DLD1 (cell line): ENCODE measurements around the gene CNOT4.
"Not testable (repeated sequence)": the region's sequence is repeated elsewhere in the genome, so short reads cannot be mapped to it uniquely, and the experiment has no call there.

ENCODE experiments used
- in situ Hi-C: cut with HindIII; loops from 2 replicates; pipeline ENCODE4 v1.10.0; 2017; ENCODE audit warnings: low sequenced_read_pairs

CNOT4 gene

DNA sequence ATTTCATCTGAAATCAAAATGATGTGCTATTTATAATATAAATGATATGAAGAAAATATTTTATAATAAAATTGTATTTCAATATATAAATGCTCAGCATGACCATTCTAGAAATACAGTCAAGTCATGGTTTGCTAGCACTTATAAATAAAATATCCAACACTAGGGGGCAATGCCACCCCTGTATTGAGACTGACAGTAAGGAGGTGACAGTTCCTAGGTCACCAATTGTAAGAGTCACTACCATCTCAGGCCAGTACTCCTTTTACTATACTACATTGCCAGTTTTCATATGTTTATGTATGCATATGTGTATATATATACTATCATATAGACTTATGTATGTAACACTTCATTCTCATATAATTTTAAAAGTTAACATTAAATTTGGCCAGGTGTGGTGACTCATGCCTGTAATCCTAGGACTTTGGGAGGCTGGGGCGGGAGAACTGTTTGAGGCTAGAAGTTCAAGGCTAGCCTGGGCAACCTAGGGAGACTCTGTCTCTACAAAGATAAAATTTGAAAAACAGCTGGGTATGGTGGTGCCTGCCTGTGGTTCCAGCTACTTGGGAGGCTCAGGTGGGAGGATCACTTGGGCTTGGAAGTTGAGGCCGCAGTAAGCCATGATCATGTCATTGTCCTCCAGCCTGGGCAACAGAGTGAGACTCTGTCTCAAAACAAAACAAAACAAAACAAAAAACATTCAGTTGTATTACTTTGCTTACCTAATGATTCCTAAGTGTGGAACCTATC, 2.4 kb upstream of the CNOT4 start:
- in situ Hi-C loops, result no loop called here

DNA sequence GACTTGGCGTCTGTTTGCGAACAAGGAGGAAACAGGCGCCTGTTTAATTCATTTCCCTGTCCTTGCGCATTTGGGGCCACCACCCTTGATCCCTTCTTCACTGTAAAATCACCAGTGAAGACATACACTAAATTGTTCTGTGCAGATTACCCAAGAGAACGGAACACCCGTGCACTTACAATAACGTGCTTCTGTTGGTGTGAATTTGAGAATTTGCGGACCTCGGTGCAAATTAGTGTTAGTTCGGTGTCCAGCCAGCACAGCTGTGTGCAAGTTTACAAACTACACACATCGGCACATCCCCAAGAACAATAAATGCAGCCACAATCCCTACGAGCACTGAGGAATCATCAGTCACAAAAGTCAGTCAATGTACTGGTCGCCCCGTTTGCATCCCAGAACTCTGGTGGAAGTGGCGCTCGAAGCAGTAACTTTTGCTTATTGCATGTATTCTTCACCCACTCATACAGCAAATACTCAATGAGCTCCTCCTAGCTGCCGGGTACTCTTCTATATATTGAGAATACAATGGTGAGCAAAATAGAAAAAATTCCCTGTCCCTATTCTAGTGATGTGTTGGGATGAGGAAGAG, 786 bp upstream of the CNOT4 start:
- in situ Hi-C loops, result no loop called here

GRCh38 chr7:135509589-135509838, 388 bp downstream of the CNOT4 start:
- in situ Hi-C loops, result no loop called here

- in situ Hi-C loops, result no loop called here
Measured at GRCh38 chr7:135508883-135509588, 866 bp downstream of the CNOT4 start.

DNA sequence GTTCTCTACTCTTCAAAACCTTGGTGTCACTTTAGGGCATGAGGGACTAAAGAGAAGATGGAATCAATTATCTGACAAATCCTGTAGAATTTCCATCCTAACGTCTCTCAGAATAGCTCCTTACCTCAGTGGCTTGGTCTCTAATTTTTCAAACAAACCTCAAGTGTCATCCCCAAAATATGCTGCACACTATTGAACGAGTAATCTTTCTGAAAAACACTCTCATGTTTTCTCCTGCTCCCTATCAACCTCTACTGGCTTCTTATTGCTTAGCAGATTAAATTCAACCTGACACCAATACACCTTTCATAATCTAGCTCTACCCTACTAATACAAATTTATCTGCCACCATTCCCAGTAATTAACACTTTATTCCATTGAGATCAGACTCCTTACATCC, 8.5 kb downstream of the CNOT4 start:
- in situ Hi-C loops, result no loop called here

DNA sequence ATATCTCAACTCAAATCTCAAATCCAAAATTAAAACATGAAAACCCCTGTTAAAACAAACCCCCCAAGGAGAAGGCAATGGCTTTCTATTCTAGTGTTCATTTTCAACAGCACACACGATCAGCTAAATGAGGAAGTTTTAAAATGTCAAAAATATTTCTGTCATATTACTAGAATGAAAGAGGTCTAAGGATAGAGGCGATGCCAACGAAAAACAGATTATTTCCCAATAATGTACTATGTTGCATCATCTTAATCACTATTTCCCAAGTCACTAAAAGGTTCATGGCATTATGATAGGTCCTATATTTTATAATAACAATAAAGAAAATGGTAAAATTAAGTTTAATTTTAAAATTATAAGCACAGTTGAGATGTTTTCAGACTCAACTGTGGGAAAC, 10.1 kb downstream of the CNOT4 start:
- in situ Hi-C loops, result no loop called here

- in situ Hi-C loops, result not testable (repeated sequence)
Measured at GRCh38 chr7:135497161-135497560, 12.7 kb downstream of the CNOT4 start.

DNA sequence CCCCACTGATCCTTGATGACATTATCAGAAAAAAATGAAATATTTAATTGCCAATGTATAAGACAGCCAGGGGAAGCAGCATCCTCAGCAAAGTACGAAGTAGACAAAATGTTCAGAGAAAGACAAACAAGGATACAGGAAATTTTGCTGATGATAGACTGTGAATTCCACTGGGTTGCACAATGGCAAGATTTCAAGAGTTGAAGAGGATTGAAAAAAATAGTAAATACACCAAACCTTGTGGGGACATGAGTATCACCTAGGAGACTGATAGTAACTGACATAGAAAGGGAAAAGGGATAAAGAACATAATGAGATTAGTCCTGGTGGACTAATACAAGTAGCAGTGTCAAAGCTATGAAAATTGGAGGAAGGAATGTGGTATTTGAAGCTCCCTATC, 16.5 kb downstream of the CNOT4 start:
- in situ Hi-C loops, result no loop called here

DNA sequence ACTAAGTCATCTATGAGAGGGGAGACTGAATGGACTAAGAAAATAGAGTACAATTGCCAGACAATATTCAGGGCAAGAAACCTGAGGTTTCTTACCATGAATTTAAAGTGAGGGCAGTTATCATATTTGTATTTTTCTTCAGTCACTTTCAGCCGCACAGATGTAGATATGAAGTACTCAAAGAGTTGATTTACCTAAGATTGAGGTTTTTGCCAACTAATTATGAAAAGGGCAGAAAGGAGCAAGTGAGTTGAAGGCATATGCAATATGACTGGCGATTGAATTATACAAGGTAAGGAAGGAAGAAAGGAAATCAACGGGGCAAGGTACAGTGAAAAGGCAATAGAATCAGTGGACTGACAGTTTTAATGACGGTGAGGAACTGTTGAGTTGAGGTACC, 17.8 kb downstream of the CNOT4 start:
- in situ Hi-C loops, result no loop called here

DNA sequence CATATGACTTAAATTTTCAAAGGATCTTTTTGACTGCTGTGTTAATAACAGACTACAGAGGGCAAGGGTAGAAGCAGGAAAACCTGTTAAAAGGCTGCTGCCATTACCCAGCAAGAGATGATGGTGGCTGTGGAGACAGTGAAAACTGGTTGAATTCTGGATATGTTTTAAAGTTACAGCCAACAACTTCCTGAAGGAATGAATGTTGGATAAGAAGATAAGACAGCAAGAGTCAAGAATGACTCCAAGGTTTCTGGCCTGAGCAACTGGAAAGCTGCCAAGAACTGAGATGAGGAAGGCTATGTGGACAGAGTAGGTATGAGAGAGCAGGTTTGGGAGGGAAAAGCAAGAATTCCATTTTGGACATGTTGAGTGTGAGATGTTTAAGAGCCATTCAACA, 19.1 kb downstream of the CNOT4 start:
- in situ Hi-C loops, result no loop called here

- in situ Hi-C loops, result no loop called here
Measured at GRCh38 chr7:135489791-135490190, 20.1 kb downstream of the CNOT4 start.

GRCh38 chr7:135486261-135486920, 23.5 kb downstream of the CNOT4 start:
- in situ Hi-C loops, result no loop called here

DNA sequence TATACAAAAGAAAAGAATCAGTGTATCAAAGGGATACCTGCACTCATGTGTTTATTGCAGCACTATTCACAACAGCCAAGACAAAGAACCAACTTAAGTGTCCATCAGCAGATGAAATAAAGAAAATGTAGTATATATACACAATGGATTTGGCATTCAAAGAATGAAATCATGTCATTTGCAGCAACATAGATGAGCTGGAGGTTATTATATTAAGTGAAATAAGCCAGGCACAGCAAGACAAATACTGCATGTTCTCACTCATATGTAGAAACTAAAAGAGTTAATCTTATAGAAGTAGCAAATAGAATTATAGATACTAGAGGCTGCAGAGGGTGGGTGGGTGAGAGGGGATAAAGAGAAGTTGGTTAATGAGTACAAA, 28.3 kb downstream of the CNOT4 start:
- in situ Hi-C loops, result no loop called here

DNA sequence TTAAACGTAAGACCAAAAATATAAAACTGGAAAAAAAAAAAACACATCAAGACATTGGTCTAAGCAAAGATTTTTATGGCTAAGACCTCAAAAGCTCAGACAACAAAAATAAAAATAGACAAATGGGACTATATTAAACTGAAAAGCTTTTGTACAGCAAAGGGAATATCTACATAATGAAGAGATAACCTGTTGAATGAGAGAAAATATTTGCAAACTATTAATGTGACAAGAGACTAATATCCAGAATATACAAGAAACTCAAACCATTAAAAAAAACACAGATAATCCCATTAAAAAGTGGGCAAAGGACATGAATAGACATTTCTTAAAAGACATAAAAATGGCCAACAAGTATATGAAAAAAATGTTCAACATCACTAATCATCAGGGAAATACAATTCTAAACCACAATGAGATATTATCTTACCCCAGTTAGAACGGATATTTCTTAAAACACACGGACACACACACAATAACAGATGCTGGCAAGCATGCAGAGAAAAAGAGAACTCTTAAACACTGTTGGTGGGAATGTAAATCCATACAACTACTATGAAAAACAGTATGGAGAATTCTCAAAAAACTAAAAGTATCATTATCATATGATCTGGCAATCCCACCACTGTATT, 28.8 kb downstream of the CNOT4 start:
- in situ Hi-C loops, result no loop called here

GRCh38 chr7:135475521-135475920, 34.4 kb downstream of the CNOT4 start:
- in situ Hi-C loops, result no loop called here

DNA sequence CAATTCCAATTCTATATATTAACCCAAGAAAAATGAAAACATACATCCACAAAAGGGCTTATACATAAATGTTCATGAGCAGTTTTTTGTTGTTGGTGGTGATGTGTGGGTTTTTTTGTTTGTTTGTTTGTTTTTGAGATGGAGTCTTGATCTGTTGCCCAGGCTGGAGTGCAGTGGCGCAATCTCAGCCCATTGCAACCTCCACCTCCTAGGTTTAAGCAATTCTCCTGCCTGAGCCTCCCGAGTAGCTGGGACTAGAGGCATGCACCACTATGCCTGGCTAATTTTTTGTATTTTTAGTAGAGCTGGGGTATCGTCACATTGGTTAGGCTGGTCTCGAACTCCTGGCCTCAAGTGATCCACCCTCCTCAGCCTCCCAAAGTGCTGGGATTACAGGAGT, 40.2 kb downstream of the CNOT4 start:
- in situ Hi-C loops, result not testable (repeated sequence)

DNA sequence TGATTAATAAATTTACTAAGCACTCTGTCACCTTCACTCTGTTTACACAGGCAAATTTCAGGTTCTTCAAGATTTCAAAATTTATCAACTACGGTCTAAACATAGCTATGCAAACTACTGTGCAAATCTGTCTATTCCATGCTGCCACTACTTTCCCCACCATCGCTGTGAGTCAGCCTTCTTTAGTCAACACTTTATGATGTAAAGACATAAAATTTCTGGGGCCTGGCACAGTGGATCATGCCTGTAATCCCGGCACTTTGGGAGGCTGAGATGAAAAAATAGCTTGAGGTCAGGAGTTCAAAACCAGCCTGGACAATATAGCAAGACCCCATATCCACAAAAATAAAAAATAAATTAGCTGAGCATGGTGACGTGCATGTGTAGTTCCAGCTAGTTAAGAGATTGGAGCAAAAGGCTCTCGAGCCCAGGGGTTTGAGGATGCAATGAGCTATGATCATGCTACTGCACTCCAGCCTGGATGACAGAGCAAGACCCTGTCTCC, 42.6 kb downstream of the CNOT4 start:
- in situ Hi-C loops, result no loop called here

GRCh38 chr7:135466442-135467206, 43.3 kb downstream of the CNOT4 start:
- in situ Hi-C loops, result no loop called here

DNA sequence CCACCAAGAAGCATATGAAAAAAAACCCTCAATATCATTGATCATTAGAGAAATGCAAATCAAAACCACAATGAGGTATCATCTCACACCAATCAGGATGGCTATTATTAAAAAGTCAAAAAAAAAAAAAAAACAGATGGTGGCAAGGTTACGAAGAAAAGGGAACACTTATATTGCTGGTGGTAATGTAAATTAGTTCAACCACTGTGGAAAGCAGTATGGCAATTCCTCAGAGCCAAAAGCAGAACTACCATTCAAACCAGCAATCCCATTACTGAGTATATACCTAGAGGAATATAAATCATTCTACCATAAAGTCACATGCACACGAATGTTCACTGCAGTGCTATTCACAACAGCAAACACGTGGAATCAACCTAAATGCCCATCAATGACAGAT, 46.0 kb downstream of the CNOT4 start:
- in situ Hi-C loops, result no loop called here

GRCh38 chr7:135459951-135460567, 49.8 kb downstream of the CNOT4 start:
- in situ Hi-C loops, result no loop called here
